ENCODE measurements around the gene FAM177B. TPM values are rescaled to one million over a fixed set of nuclear protein-coding genes. Genes with fewer than 3 reads are reported as not detected.
"Not testable (repeated sequence)": the region's sequence is repeated elsewhere in the genome, so short reads cannot be mapped to it uniquely, and the experiment has no call there.

Gene FAM177B
- total RNA-seq, 1 donor from 2014 or later: not detected

GRCh38 chr1:222759451-222760035 is 22.5 kb downstream of the FAM177B start:
- no peak for DNase-seq (ENCODE audit: low spot score in 2 of 2)
- Histone ChIP-seq H3K4me3 (no peak overlapping the region), H3K27ac (no peak overlapping the region), H3K9me3 (no peaks in the 10 kb centered on the region), H3K4me1 (no peaks in the 10 kb centered on the region), H3K36me3 (no peaks in the 10 kb centered on the region), H3K27me3 (no peaks in the 10 kb centered on the region)
- intact Hi-C loops (cut with DNase I): loop anchor here (10.0 kb wide), 1 partner anchor 1125 kb away; no protein-coding TSS in a partner anchor
- TF ChIP-seq, protein P1, sequence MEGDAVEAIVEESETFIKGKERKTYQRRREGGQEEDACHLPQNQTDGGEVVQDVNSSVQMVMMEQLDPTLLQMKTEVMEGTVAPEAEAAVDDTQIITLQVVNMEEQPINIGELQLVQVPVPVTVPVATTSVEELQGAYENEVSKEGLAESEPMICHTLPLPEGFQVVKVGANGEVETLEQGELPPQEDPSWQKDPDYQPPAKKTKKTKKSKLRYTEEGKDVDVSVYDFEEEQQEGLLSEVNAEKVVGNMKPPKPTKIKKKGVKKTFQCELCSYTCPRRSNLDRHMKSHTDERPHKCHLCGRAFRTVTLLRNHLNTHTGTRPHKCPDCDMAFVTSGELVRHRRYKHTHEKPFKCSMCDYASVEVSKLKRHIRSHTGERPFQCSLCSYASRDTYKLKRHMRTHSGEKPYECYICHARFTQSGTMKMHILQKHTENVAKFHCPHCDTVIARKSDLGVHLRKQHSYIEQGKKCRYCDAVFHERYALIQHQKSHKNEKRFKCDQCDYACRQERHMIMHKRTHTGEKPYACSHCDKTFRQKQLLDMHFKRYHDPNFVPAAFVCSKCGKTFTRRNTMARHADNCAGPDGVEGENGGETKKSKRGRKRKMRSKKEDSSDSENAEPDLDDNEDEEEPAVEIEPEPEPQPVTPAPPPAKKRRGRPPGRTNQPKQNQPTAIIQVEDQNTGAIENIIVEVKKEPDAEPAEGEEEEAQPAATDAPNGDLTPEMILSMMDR (IDR thresholded peaks at IDR 0.05): no peak

GRCh38 chr1:222761083-222761482 is 24.1 kb downstream of the FAM177B start:
- Histone ChIP-seq H3K4me1 (no peaks in the 10 kb centered on the region), H3K36me3 (no peaks in the 10 kb centered on the region), H3K4me3 (no peak overlapping the region), H3K9me3 (no peaks in the 10 kb centered on the region), H3K27ac (no peak overlapping the region), H3K27me3 (no peaks in the 10 kb centered on the region)
- intact Hi-C loops (cut with DNase I): no loop called here
- no peak for DNase-seq (ENCODE audit: low spot score in 2 of 2)
- TF ChIP-seq, protein P1 (IDR thresholded peaks at IDR 0.05): no peak

GRCh38 chr1:222762178-222762577 is 25.2 kb downstream of the FAM177B start:
- H3K4me3 ChIP-seq; H3K27me3 ChIP-seq; H3K9me3 ChIP-seq; intact Hi-C loops (cut with DNase I); H3K4me1 ChIP-seq; H3K27ac ChIP-seq; H3K36me3 ChIP-seq; DNase-seq (ENCODE audit: low spot score in 2 of 2): not testable (repeated sequence)

GRCh38 chr1:222767152-222767571 is 30.2 kb downstream of the FAM177B start:
- TF ChIP-seq, protein P1 (IDR thresholded peaks at IDR 0.05): no peak
- no peaks in the 10 kb centered on the region for H3K36me3 ChIP-seq
- no peak for DNase-seq (ENCODE audit: low spot score in 2 of 2)
- H3K9me3 ChIP-seq: peaks cover 0 to 7% of the 10 kb centered on the region in 2 donors
- intact Hi-C loops (cut with DNase I): no loop called here
- no peak overlapping the region for H3K27ac ChIP-seq
- no peak overlapping the region for H3K4me3 ChIP-seq
- no peaks in the 10 kb centered on the region for H3K27me3 ChIP-seq
- no peaks in the 10 kb centered on the region for H3K4me1 ChIP-seq

- peaks cover 0 to 7% of the 10 kb centered on the region in 2 donors for H3K9me3 ChIP-seq
- H3K27ac ChIP-seq: no peak overlapping the region
- no peak overlapping the region for H3K4me3 ChIP-seq
- intact Hi-C loops (cut with DNase I): no loop called here
- DNase-seq (ENCODE audit: low spot score in 2 of 2): no peak
- no peaks in the 10 kb centered on the region for H3K27me3 ChIP-seq
- no peaks in the 10 kb centered on the region for H3K4me1 ChIP-seq
- H3K36me3 ChIP-seq: no peaks in the 10 kb centered on the region
- TF ChIP-seq, protein P1 (IDR thresholded peaks at IDR 0.05): no peak
Measured at GRCh38 chr1:222768592-222768991, 31.6 kb downstream of the FAM177B start.

DNA sequence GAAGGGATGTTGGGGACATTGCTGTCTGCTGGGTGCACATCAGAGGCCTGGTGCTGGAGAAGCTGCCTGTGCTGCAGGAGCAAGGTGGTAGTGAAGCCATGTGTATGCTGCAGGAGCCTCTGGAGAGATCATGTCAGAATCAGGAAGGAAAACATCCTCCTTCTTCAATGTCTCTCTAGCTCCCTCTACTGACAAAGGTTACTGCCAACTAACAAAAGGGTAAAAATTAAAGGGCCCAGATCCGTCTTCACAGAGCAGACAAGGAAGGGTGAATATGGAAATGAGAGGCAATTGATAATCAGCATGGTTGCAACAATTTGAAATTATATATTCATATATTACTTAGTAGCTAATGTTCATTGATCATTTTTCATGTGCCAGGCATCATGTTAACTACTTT is 32.2 kb downstream of the FAM177B start:
- Histone ChIP-seq H3K36me3 (no peaks in the 10 kb centered on the region), H3K4me1 (no peaks in the 10 kb centered on the region), H3K9me3 (peaks cover 0 to 7% of the 10 kb centered on the region in 2 donors), H3K27me3 (no peaks in the 10 kb centered on the region), H3K27ac (no peak overlapping the region), H3K4me3 (no peak overlapping the region)
- intact Hi-C loops (cut with DNase I): no loop called here
- no peak for DNase-seq (ENCODE audit: low spot score in 2 of 2)
- TF ChIP-seq, protein P1 (IDR thresholded peaks at IDR 0.05): no peak

Measured in ascending aorta (tissue), 2 donors.